H9 (cell line): ENCODE results near the gene RPS17. TPM values are rescaled to one million over a fixed set of nuclear protein-coding genes. Genes with fewer than 3 reads are reported as not detected.

ENCODE experiments used
- DNase-seq: peaks from one replicate; pipeline ENCODE4 v3.0.0-alpha.2; 2017
- H2AFZ ChIP-seq: one replicate; pipeline ENCODE4 v1.6.1; 2013; ENCODE audit warnings: mild to moderate bottlenecking, low read length, control low read depth, moderate library complexity
- H2AK5ac ChIP-seq: 2 replicates; pipeline ENCODE4 v1.6.1; 2013; ENCODE audit warnings: low read length, control low read depth, mixed read lengths; ENCODE audit not compliant: insufficient read length
- H2BK120ac ChIP-seq: one replicate; pipeline ENCODE4 v1.6.1; 2013; ENCODE audit warnings: low read depth, mild to moderate bottlenecking, low read length, control low read depth, inconsistent platforms; ENCODE audit not compliant: poor library complexity, severe bottlenecking
- H2BK12ac ChIP-seq: 2 replicates; pipeline ENCODE4 v1.6.1; 2013; ENCODE audit warnings: low read length, control low read depth, mixed read lengths, low read depth; ENCODE audit not compliant: insufficient read length
- H2BK15ac ChIP-seq: 2 replicates; pipeline ENCODE4 v1.6.1; 2013; ENCODE audit warnings: low read depth, low read length, control low read depth
- H2BK20ac ChIP-seq: one replicate; pipeline ENCODE4 v1.6.1; 2013; ENCODE audit warnings: low read depth, mild to moderate bottlenecking, low read length, control low read depth, inconsistent platforms; ENCODE audit not compliant: poor library complexity, severe bottlenecking
- H2BK5ac ChIP-seq: 2 replicates; pipeline ENCODE4 v1.6.1; 2013; ENCODE audit warnings: low read length, control low read depth, mixed read lengths; ENCODE audit not compliant: insufficient read length
- H3K14ac ChIP-seq: 2 replicates; pipeline ENCODE4 v1.6.1; 2013; ENCODE audit warnings: low read length, control low read depth; ENCODE audit not compliant: insufficient read depth
- H3K18ac ChIP-seq: 2 replicates; pipeline ENCODE4 v1.6.1; 2013; ENCODE audit warnings: low read depth, mild to moderate bottlenecking, mixed read lengths, low read length, control low read depth; ENCODE audit not compliant: insufficient read length
- H3K23ac ChIP-seq: 2 replicates; pipeline ENCODE4 v1.6.1; 2013; ENCODE audit warnings: low read length, control low read depth, mixed read lengths, low read depth; ENCODE audit not compliant: insufficient read length
- H3K23me2 ChIP-seq: 2 replicates; pipeline ENCODE4 v1.6.1; 2013; ENCODE audit warnings: low read depth, mild to moderate bottlenecking, mixed read lengths, low read length, control low read depth; ENCODE audit not compliant: insufficient read length, poor library complexity, severe bottlenecking
- H3K27ac ChIP-seq: 2 replicates; pipeline ENCODE4 v1.5.1; 2013; ENCODE audit warnings: low read length, control low read depth, mixed read lengths, low read depth; ENCODE audit not compliant: insufficient read length
- H3K27me3 ChIP-seq: 2 replicates; pipeline ENCODE4 v1.6.1; 2013; ENCODE audit warnings: low read length, control low read depth, inconsistent platforms; ENCODE audit not compliant: insufficient read depth
- H3K4ac ChIP-seq: 2 replicates; pipeline ENCODE4 v1.6.1; 2013; ENCODE audit warnings: low read depth, mild to moderate bottlenecking, control low read depth, inconsistent platforms, low read length, moderate library complexity
- H3K4me1 ChIP-seq: 2 replicates; pipeline ENCODE4 v1.6.1; 2013; ENCODE audit warnings: low read length, control low read depth, inconsistent platforms; ENCODE audit not compliant: insufficient read depth
- H3K4me2 ChIP-seq: 2 replicates; pipeline ENCODE4 v1.6.1; 2013; ENCODE audit warnings: low read length, control low read depth, mixed read lengths; ENCODE audit not compliant: insufficient read length, insufficient read depth
- H3K56ac ChIP-seq: 2 replicates; pipeline ENCODE4 v1.6.1; 2013; ENCODE audit warnings: low read depth, mild to moderate bottlenecking, mixed read lengths, low read length, control low read depth; ENCODE audit not compliant: insufficient read length
- H3K79me1 ChIP-seq: 2 replicates; pipeline ENCODE4 v1.6.1; 2013; ENCODE audit warnings: low read depth, mild to moderate bottlenecking, moderate library complexity, low read length, control low read depth, inconsistent platforms; ENCODE audit not compliant: insufficient read depth, poor library complexity, severe bottlenecking
- H3K79me2 ChIP-seq: 2 replicates; pipeline ENCODE4 v1.6.1; 2013; ENCODE audit warnings: low read length, control low read depth, inconsistent platforms; ENCODE audit not compliant: insufficient read depth
- H3K9ac ChIP-seq: 2 replicates; pipeline ENCODE4 v1.6.1; 2013; ENCODE audit warnings: low read length, control low read depth, mixed read lengths; ENCODE audit not compliant: insufficient read length; ENCODE audit errors: extremely low read depth
- H3K9me3 ChIP-seq: one replicate; pipeline ENCODE4 v1.6.1; 2013; ENCODE audit warnings: low read depth, low read length, inconsistent platforms; ENCODE audit not compliant: control insufficient read depth
- H3T11ph ChIP-seq: one replicate; pipeline ENCODE4 v1.6.1; 2013; ENCODE audit warnings: mild to moderate bottlenecking, low read length, control low read depth, inconsistent platforms
- H4K20me1 ChIP-seq: one replicate; pipeline ENCODE4 v1.6.1; 2013; ENCODE audit not compliant: control insufficient read depth, insufficient read length, insufficient read depth
- H4K5ac ChIP-seq: 2 replicates; pipeline ENCODE4 v1.6.1; 2013; ENCODE audit warnings: low read depth, mild to moderate bottlenecking, mixed read lengths, low read length, control low read depth; ENCODE audit not compliant: insufficient read length
- H4K8ac ChIP-seq: replicated peaks from 2 replicates; pipeline ENCODE4 v1.6.1; 2013; ENCODE audit warnings: low read length, control low read depth, mixed read lengths, low read depth; ENCODE audit not compliant: insufficient read length
- H4K91ac ChIP-seq: 2 replicates; pipeline ENCODE4 v1.6.1; 2013; ENCODE audit warnings: low read depth, mild to moderate bottlenecking, moderate library complexity, mixed read lengths, low read length, control low read depth; ENCODE audit not compliant: insufficient read length
- H3K27ac Mint-ChIP-seq, 3 experiments: 2 replicates in 2 of 3; 3 replicates in 1 of 3; pipeline ENCODE4 v1.8.0; 2020 to 2021; ENCODE audit warnings: mixed read lengths in 3 of 3, mild to moderate bottlenecking in 1 of 3, moderate library complexity in 1 of 3
- H3K27me3 Mint-ChIP-seq: 2 replicates; pipeline ENCODE4 v1.8.0; 2021; ENCODE audit warnings: low read depth, mild to moderate bottlenecking, moderate library complexity, mixed read lengths
- H3K36me3 Mint-ChIP-seq, 3 experiments: 2 replicates in 2 of 3; 3 replicates in 1 of 3; pipeline ENCODE4 v1.8.0; 2020 to 2021; ENCODE audit warnings: low read depth in 3 of 3, mixed read lengths in 3 of 3; ENCODE audit not compliant: insufficient read depth in 1 of 3
- H3K4me1 Mint-ChIP-seq, 2 experiments: 2 replicates each; pipeline ENCODE4 v1.8.0; 2020; ENCODE audit warnings: mixed read lengths in 2 of 2
- H3K4me3 Mint-ChIP-seq, 2 experiments: 2 replicates in 1 of 2; 3 replicates in 1 of 2; pipeline ENCODE4 v1.8.0; 2020 to 2021; ENCODE audit warnings: mild to moderate bottlenecking in 2 of 2, mixed read lengths in 2 of 2, moderate library complexity in 1 of 2
- H3K9me3 Mint-ChIP-seq, 2 experiments: 2 replicates in 1 of 2; 3 replicates in 1 of 2; pipeline ENCODE4 v1.8.0; 2020; ENCODE audit warnings: mild to moderate bottlenecking in 2 of 2, mixed read lengths in 2 of 2, moderate library complexity in 1 of 2
- CTCF ChIP-seq: fragments of 200-600 bp; sonication (generic); conservative IDR thresholded peaks from 3 replicates; pipeline ENCODE4 v1.8.0; 2021; ENCODE audit warnings: antibody characterized with exemption, mild to moderate bottlenecking
- WGBS: extraction: QIAGEN DNeasy Blood & Tissue Kit; methylation state at CpG from one replicate; pipeline ENCODE4 v1.1.7; 2013; ENCODE audit warnings: missing lambda C conversion rate, low lambda C conversion rate, mixed read lengths; ENCODE audit not compliant: insufficient read length; ENCODE audit errors: extremely low coverage; 5-methylcytosine and 5-hydroxymethylcytosine counted together
- total RNA-seq: library from RNA; stranded (reverse); gene quantifications from 2 replicates; pipeline ENCODE4 v1.2.1, GENCODE V29; 2021

RPS17 gene
- total RNA-seq, 1 experiment from 2014 or later: 2,597 TPM

DNA sequence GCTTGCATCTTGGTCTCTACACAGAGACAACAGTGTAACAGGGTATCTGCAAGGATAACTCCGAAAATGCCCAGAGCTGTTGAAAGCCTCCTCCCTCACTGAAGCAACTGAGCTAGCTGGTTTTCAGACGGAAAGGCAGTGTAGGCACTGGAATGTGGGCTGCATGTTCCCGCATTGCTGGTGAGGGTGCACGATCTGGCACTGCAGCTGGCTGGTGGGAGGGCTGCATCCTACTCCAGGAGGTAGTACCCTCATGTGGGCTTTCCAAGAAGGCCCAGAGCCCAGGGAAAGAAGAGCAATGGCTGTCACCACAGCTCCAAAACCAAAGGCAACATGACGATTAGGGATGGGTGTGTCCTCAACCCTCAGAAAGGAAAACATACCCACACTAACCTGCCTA, 28.7 kb upstream of the RPS17 start:
- Histone ChIP-seq H3T11ph (no peak overlapping the region), H2BK5ac (no peak overlapping the region), H3K9me3 (no peaks in the 10 kb centered on the region), H2BK15ac (no peak overlapping the region), H3K56ac (no peak overlapping the region), H4K20me1 (no peaks in the 10 kb centered on the region), H2BK20ac (no peak overlapping the region), H4K5ac (no peak overlapping the region), H3K79me1 (no peaks in the 10 kb centered on the region), H3K4me2 (no peak overlapping the region), H3K18ac (no peak overlapping the region), H4K8ac (no peak overlapping the region), H4K91ac (no peak overlapping the region), H3K14ac (no peak overlapping the region), H3K4me1 (peaks cover 3% of the 10 kb centered on the region; the same call in 1 of the 2 replicates), H3K9ac (no peak overlapping the region), H2BK12ac (no peak overlapping the region), H3K27me3 (no peaks in the 10 kb centered on the region), H2BK120ac (no peak overlapping the region), H2AK5ac (no peak overlapping the region), H3K23ac (no peak overlapping the region), H2AFZ (no peak overlapping the region), H3K79me2 (no peaks in the 10 kb centered on the region), H3K23me2 (peaks cover 4% of the 10 kb centered on the region), H3K27ac (no peak overlapping the region), H3K4ac (no peak overlapping the region)
- no peak for TF ChIP-seq CTCF
- Mint-ChIP-seq H3K4me1 (peaks cover 28 to 39% of the 10 kb centered on the region in 2 experiments), H3K9me3 (no peaks in the 10 kb centered on the region), H3K27me3 (peaks cover 19% of the 10 kb centered on the region), H3K4me3 (no peak overlapping the region), H3K27ac (no peak overlapping the region), H3K36me3 (no peaks in the 10 kb centered on the region)
- DNase-seq: no peak
- WGBS: no CpG with 5 or more reads among the region's 5 CpGs
